Raji (cell line): ENCODE measurements around the gene PRKAR2A.

ENCODE experiments used
- POLR2A ChIP-seq: IDR thresholded peaks from 2 replicates; pipeline ENCODE4 v1.6.1; 2011; ENCODE audit warnings: low read depth, low read length, control low read depth; ENCODE audit not compliant: insufficient read depth

Gene PRKAR2A

DNA sequence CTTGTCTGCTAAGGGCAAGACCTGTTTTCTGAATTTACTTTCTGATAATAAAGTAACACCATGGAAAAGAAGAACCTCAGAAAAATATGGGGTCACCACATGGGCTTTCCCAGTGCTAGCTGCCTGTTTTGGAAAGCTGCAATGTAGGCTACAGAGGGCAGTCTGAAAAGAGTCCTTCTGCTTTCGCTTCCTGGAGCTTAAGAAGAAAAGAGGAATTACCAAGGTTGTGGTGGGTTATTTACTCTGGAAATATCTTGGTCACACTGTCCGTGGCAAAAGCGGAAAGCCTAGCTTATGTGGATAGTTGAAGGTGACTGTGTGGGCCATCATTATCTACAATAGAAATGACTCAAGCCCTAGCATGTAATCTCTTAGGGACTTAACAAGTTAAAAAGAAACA is 98.9 kb downstream of the PRKAR2A start:
- no peak for TF ChIP-seq POLR2A

DNA sequence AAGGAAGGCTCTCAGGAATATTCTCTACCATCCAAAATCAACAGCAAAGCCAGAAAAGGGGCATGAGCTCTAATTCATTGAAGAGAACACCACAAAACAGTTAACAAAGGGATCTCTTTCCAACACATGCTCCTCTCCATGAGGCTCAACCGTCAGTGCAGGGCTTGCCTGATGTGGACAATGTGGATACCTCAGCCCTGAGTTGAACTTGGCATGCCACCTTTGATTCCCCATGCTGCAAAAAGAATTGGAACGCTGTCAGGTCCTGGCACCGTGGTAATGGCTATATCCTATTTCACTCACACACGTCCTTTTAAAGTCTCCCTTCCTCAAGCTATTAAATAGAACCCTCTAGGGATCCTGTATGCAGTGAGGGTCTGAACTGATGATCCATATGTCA is 100.0 kb downstream of the PRKAR2A start:
- TF ChIP-seq POLR2A: no peak

DNA sequence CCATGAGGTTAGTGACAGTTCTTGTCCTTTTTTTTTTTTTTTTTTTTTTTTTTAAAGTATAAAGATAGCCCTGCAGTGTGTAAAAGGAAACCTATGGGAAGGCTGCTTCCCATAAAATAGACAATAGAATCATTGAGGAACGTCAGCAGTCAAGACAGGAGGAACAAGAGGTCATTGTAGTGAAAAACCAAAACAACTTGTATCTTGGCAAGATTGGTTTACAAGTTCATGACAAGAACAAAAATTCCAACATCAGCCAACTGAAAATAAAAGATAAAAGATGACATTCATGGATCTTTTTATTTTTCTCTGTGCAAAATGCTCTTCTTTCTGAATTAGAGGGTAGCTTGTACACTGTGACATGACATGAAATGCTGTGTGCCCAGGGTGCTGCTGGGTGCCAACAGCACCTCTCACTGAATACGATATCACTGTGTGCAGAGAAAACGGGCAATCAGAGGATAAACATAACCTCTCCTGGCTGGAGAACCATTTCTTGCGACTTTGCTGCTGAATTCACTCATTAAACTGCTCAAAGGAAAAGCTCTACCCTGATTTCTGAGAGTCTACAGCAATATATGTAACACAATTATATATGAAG is 100.6 kb downstream of the PRKAR2A start:
- TF ChIP-seq POLR2A: no peak

DNA sequence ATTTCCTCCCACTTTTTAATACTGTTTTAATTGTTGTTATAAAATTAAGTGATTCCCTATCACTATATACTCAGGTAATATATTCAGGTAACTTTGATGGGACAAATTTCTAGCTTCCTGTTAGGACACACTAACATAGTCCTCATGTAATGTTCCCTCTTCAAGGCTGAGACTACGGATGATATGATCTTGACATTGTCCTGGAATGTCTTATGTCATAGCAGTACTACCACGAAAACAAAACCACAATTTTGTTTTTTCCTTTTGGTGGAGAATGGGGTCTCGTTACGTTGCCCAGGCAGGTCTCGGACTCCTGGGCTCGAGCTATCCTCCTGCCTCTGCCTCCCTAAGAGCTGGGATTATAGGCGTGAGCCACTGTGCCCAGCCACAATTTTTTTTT is 103.9 kb downstream of the PRKAR2A start:
- no peak for TF ChIP-seq POLR2A

DNA sequence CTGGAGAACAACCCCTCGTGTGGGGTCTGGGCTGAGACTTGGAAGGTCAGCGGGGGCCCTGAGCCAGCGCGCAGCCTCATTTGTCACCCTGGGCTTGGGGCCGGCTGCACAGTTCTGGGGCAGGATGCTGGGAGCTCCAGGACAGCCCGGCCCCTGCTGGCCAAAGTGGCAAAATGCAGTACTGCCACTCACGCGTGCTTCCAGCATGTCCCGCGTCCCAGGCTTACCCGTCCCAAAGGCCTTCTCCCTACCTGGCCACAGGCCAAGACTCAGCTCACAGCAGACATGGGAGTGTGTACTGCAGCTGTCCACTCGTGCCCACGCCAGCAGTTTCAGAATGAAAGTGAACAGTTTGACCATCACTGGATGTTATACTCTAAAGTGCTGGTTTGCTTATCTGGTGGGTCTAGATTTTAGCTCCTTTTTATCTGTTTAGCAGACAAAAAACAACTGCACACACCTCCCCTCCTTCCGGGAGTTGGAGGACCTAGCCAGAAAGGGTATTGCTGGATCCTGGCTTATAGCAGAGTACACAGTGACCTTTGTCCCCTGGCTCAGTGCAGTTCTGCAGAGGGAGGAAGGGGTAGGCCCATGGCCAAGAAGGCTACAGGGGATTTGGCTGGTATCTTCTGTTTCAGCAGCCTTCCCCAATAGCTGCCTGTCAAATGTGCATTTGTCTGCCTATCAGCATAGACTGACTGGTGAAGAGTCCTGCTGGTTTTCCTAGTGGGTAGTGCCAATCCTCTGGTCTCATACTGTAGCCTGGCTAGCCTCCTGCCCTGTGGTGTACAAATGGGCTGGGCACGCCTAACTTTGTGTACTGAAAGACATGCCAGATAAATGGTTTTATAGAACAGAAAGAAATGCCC is 107.5 kb downstream of the PRKAR2A start:
- TF ChIP-seq POLR2A: no peak

DNA sequence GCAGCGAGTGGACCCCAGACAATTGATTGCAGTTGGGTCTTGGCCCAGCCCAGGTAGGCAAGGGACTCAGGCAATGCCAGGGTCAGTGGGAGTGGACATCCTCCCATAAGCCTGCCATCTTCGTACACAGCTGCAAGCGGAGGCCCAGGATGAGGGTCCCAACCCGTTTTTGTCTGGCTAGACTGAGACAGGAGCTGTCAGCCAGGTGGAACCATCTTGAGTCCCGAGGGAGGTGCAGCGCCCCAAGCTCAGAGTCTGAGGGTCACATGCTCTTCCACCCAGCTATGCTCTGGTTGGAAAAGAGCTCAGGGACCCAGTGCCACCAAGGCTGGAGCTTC is 108.1 kb downstream of the PRKAR2A start:
- no peak for TF ChIP-seq POLR2A

DNA sequence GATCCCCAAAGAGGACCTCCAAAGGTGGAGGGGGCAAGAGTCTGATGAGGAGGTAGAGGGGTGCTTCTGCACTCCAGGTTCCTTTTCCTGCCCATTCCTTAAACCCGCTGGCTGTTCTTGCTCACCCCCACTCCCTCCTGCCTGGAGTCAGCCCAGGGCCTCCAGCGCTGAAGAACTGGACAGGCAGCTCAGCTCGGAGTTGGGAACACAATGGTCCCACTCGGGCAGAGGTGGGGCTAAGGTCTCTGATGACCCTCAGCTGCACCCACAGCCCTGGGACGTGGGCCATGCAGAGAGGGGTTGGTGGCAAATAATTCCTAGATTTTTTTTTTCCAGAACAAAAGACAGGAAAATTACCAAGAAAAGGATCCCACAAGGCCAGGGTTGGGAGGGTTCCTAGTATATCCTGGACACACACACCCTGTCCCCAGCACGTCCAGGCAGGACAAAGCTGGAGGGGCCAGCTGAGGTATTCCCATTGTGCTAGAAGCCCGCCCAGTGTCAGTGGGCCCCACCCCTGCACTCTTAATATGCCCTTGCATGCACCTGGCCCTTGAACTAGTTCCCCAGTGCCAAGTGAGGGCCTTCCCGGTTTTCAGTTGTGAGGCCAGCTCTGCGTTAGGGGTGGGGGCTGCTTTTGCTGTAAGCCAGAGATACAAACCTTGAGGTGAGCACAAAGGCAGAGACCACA is 108.6 kb downstream of the PRKAR2A start:
- no peak for TF ChIP-seq POLR2A

DNA sequence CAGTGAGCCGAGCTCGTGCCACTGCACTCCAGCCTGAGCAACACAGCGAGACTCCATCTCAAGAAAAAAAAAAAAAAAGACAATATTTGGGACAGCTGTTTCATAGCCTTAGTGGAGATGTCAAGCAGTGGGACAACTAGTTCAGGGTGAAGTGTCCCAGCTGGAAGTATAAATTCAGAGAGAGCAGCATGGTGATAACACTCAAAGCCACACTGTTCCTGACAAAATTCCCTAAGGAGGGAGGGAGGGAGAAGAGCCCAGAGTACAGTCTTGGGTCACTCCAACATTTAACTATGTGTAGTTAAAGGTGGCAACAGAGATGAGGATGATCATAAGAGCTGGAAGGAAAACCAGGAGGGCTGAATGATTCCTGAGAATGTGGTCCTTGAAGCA is 109.5 kb downstream of the PRKAR2A start:
- no peak for TF ChIP-seq POLR2A

DNA sequence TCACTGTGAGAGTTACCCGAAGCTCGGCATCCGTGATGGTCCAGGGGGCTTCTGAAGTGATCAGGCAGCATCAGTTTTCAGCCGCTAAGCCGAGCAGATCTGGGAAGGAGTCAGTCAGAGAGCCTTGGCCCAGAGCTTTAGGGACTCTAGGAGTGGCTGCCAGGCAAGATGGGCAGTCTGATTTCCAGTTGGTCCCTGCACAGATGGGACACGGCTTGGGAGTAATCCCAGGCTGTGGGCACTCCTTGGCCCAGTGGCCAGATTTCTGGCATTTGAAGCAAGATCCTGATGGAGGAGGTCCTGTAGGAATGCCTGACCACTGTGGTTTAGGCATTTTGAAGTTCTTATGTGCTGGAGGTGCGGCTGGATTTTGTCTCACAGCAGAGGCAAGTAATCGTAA is 120.2 kb downstream of the PRKAR2A start:
- no peak for TF ChIP-seq POLR2A

DNA sequence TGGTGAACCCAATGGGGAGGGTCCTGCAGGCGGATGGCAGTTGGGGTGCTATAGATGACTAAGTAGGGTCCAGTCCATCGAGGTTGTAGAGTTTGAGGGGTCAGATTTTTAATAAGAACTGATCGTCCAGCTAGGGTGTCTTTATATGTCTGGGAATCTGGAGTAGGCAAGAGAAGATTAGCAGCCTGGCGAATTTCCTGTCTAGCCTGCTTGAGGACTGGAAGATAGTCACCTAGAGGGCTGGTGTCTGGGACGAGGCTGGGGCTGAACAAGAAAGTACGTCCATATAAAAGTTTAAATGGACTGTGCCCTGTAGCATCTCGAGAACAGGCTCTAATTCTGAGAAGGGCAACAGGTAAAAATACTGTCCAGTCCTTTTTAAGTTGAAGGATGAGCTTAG is 123.9 kb downstream of the PRKAR2A start:
- no peak for TF ChIP-seq POLR2A

DNA sequence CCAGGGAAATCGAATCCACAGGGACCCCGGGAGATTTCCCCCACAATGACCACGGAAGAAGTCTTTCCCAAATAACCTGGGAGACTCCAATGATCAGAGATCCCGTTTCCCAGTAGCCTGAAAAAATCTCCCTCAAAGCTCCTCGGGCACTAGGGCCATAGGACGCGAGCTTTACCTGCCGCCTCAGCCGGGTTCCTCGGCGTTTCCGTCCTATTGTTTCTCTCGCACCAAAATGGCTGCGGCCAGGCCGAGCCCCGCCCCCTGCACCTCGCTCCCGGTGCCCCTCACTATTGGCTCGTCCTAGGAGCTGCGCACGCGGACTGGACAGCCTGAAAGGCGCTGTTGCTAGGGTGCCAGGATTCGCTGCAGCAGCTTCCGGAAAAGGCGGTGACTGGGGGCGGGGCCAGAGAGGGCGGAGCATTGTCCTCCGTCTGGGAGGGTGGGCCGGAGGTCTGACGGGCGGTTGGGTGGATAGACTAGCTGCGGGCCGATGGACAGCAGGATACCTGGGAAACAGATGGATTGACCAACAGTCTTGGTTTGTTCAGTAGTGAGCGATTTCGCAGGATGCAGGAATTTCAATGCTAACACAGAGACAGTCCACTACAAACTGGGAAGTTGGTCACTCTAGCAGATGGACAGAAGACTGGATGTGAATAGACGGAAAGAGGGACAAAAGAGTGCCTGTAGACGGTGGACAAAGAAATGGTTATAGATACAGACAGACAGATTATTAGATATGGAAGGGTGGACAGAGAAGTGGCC is 130.5 kb downstream of the PRKAR2A start, which contains the start of gene IP6K2:
IP6K2 (minus strand) TSS at position 240 of the 765 bp plus-strand sequence. CDS start 21,930 bp downstream, outside the sequence.
- peak; percentile 79 for TF ChIP-seq POLR2A

DNA sequence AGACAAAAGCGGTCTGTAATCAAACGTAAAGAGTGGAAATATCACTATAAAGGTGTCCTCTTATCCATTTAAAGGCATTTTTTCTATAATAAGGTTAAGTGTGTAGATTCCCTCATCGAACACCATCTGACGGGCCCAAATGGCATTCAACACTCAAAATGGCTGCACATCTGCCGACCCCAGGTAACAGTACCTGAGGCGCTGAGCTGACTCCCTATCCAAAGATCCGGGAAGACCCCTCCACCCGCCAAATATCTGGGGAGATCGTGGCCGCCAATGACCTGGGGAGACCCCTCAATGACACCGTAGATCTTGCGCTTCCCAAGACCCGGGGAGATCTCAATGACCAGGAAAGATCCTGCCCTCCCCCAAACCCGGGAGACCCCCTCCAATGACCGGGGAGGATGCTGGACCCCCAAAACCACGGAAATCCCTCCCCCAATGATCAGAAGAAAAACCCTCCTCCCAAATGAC is 131.1 kb downstream of the PRKAR2A start:
- no peak for TF ChIP-seq POLR2A

DNA sequence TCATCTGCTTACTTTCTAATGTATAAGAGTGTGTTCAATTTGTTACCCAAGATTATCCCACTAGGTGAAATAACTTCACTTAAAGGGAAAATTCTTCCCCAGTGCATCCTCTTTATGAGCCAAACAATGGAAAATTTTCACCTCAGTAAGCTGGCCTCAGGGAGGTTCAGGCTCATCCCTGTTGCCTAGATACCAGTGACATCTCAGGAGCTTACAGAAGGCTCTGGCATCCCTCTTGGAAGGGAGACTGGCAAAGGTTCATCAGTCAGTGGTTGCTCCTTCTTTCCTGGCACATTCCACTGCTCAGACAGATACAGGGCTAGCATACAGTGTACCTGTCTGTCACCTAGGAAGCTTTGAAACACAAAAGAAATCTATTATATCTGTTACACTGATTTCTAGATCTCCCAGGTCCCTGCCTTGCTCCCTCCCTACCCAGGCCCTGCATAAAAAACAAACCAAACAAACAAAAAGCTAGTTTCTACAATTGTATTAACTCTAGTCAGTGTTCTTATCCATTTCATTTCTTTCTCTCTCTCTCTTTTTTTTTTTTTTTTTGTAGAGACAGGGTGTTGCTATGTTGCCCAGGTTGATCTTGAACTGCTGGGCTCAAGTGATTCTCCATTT is 132.4 kb downstream of the PRKAR2A start:
- no peak for TF ChIP-seq POLR2A

DNA sequence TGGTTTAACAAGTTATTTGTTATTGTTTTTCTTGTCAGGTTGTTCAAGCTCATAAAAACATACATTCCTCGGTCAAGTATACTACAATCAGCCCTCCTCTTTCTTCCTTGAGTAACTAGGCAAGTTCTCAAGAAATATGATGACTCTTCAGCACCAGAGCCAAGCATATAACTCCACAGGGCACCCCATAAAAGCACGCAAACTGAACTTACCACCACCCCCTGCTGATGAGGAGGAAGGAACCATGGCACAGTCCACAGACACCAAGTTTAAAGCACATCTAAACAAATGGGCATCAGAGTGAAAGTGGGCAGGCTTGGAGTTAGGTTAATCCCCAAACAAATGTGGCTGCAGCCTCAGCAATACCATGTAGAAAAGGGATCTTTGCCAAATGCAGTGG is 135.9 kb downstream of the PRKAR2A start:
- no peak for TF ChIP-seq POLR2A

DNA sequence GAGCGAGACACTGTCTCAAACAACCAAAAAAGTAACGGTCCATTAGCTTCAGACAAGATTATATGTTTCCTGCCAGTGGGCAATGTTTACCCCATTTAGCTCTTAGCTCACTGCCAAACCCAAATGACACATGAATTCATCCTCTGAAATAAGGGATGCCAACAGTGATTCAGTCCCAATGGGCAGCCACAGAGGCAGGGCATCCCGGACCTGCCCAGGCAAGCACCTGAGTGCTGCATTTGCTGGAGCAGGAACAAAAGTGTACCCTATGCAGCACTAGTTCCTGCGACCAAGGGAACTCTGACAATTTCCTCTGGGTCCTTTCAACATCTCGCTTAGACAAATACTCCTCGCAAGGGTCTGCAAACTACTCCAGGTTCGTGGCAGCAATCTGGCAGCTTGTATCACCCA is 138.6 kb downstream of the PRKAR2A start:
- no peak for TF ChIP-seq POLR2A

DNA sequence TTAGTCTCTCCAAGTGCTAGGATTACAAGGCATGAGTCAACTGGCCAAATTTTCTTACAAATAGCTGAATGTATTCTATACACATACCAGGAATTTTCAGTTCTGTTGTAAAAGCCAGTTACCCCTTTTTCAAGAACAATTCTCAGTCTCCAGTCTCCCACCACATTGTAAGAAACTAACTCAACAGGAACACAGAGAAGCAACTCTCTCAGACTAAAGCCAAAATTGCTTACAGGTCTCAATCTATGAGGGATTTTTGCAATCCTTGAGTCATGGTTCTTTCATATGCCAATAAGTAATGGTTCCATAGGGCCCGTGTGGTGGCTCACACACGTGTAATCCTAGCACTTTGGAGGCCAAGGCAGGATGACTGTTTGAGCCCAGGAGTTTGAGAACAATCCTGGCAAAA is 139.2 kb downstream of the PRKAR2A start:
- TF ChIP-seq POLR2A: no peak
